GM18870 (cell line): ENCODE measurements around the gene GALT.

Experiments
- ATAC-seq: cut with Tn5 transposase; IDR thresholded peaks from one replicate; pipeline ENCODE4 v1.9.1; 2021; ENCODE audit warnings: moderate library complexity; ENCODE audit not compliant: unreplicated experiment

Gene GALT

DNA sequence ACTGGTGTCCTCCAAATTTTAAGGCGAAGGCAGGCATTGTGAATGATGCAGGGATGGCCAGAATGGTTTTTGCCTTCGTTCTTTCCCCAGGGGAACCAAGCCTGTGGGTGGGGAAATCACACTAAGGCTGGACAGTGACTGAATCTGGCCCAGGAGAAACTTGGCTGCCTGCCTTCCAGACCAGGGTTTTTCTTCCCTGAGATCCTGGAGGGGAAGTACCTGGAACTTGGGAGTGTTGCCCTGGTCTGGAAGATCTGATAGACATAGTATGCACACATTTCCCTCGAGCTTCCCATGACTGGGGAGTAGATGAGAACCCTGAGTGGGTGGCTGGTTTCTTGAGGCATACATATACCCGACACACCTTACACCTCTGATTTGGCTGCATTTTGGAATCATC lies 4.8 kb downstream of the GALT start:
- no peak for ATAC-seq

DNA sequence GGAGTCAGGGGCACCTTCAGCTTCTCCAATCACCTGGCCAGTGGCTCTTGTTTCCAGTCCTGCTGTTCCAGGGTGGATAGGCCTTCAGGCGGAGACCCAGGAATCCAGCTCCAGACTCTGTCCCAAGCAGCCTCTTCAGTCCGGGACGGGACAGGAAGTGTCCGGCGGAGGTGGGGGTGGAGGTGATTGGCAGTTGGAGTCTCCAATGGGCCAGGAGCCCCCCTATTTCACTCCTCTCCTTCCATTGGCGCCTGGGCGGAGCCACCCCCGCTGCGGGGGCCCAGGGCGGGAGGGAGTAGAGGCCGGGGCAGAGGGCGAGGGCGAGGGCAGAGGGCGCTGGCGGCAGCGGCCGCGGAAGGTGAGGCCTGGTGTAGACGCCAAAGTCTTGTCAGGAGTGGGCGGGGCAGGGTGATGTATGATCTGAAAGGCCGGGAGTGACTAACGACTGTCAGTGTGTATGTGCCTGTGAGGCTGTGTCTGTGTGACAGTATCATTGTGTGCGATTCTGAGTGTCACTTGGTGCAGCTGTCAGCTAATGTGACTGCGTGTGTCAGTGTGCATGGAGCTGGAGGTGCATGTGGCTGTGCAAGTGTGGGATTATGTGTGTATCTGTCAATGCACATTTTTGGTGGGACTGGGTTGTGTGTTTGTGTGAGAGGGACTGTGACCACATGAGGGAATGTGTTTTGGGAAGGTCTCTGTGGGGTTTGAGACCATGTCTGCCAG lies 5.6 kb downstream of the GALT start, which contains the start of gene IL11RA:
IL11RA (plus strand) TSS at position 310 of the 726 bp plus-strand sequence. CDS start 3,033 bp downstream, outside the sequence.
- ATAC-seq, result no peak

DNA sequence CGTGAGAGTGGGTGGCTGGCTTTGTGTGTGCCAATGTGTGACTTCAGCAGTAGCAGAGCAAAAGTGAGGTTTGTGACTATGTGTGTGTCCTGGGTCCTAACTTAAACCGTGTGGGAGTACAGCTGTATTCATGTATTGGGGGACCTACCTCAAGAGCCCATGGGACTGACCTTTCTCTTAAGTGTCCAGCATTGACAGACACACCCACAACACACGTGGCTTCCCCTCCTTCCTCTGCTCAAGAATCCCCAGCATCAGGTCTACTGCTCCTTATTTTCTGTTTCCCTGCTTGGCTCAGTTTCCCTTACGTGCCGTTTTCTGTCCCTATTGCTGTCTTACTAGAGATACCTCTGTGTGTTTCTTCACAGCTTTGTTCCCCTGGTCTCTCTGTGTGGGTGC lies 6.1 kb downstream of the GALT start:
- no peak for ATAC-seq

DNA sequence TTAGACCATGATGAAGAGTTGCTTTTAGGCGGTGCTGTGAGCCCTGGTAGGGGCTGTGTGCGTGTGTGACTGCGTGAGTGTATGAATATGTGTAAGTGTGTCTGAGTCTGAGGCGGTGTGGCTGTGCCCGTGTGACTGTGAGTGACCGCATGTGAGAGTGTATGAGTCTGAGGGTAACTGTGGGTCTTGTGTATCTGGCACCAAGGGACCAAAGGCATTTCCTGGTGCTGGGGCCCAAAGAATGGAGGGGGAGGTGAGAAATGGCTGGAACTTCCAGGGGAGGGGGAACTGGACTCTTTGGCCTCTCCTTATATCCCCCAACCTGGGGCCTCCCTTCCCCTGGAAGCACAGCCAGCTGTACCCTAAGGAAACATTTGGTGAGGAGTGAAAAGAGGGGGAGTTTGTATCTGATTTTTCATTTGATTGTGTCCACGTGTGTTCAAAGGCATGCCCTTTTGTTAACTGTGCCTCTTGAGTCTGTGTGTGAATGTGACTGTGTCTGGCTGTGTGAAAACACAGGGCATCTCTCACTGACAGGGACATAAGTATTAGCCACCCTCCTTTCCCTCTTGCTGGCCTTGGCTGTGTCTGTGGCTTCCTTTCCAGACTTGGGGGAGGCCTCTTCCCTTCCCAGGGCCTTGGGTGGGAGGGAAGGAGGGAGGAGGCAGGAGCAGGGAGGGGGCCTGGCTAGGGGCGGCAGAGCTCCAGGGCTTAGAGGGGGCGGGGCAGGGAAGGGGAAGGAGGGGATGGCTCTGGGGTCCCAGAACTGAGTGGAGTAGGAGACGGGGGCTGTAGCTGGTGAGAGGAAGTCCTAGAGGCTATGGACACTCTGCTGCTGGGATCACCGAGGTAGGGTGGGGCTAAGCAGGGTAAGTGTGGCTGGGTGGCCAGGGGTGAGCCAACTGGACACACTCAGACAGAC lies 6.9 kb downstream of the GALT start:
- ATAC-seq, result no peak

DNA sequence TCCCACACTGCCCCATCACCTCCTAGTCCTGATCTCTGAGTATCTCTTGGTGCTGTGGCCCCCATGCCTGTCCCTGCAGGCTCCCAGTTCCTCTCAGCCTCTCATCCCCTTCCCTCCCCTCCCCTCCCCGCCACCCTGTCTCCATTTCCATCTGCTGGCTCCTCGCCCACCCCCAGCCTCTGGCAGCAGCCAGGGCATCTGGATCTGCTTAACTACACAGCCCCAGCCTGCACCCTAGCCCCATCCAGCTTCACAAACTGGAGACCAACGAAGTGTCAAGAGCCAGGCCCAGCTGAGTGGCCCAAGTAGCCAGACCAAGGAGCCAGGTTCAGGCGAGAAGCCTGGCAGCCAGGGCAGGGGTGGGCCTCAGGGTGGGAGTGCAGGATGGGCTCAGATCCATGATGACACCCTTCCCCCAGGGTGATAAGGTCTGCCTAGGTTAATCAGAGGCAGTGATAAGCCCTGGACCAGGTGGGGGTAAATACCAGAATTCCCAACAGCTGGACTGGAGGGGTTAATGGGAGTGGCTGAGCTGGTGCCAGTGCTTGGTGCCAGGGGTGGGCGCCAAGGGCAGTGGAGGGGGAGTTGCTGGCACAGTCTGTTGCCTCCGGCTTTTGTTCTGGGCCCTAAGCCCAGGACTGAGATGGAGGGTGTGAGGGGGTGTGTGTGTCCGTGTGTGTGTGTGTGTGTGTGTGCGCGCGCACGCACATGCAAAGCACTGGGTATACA lies 8.0 kb downstream of the GALT start:
- no peak for ATAC-seq

DNA sequence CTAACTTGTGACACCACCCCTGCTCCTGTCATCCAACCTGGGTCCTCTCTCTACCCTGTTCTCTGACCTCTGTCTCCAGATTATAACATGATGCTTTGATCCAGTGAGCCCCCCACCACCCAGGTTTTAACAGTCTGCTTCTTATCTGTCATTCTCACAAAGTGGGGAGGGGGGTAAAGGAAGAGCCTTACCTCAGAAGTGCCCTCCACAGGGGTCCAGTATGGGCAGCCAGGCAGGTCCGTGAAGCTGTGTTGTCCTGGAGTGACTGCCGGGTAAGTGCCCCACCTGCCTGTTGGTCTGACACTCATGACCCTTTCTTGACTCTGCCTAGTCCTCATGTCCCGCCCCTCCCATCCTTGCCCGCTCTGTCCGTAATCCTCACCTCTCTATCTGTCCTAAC lies 8.9 kb downstream of the GALT start:
- ATAC-seq, result no peak

DNA sequence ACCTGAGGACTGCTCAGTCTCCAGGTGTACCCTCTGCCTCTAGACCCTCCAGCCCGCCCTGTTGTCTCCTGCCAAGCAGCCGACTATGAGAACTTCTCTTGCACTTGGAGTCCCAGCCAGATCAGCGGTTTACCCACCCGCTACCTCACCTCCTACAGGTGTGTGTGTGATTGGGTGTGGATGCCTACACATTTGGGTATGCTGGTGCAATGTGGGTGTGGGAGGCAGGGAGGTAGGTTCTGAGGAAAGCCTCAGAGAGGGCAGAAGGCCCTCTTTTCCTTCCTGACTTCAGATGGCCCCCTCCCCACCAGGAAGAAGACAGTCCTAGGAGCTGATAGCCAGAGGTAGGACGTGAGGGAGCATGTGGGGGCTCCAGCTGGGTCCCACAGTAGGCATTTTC lies 10.5 kb downstream of the GALT start:
- ATAC-seq, result no peak

DNA sequence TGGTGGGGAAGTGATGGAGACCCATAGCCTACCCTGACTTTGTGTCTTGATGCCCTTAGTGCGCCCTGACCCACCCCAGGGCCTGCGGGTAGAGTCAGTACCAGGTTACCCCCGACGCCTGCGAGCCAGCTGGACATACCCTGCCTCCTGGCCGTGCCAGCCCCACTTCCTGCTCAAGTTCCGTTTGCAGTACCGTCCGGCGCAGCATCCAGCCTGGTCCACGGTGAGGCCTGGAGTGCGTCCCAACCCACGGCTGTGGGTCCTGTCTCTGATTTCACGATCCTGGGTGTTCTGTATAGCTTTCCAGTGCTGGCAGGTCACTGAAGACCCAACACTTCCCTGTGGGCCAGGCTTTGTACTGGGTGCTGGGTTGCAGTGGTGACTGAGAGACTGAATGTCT lies 12.0 kb downstream of the GALT start:
- no peak for ATAC-seq

DNA sequence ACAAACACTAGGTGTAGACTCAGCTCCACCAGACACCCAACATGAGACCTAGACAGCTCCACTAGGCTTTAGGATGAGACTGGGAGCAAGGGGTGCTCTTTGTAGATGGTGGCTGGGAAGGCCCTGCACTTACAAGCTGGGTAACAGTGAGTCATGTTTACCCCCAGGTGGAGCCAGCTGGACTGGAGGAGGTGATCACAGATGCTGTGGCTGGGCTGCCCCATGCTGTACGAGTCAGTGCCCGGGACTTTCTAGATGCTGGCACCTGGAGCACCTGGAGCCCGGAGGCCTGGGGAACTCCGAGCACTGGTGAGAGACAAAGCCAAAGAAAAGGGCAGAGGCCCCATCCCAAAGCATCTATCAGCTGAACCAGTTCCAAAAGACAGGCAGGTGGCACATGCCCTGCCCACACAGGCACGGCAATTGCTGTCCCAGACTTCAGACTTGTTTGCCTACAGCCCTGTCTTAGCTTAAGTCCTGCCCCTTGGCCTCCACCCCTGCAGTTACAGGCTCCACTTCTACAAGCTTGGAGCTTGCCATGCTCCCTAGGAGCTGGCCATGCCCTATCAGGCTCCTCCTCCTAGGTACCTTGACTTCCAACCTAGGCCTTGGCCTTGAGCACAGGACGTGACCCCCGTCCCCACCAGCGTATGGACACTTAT lies 13.2 kb downstream of the GALT start:
- ATAC-seq, result no peak

DNA sequence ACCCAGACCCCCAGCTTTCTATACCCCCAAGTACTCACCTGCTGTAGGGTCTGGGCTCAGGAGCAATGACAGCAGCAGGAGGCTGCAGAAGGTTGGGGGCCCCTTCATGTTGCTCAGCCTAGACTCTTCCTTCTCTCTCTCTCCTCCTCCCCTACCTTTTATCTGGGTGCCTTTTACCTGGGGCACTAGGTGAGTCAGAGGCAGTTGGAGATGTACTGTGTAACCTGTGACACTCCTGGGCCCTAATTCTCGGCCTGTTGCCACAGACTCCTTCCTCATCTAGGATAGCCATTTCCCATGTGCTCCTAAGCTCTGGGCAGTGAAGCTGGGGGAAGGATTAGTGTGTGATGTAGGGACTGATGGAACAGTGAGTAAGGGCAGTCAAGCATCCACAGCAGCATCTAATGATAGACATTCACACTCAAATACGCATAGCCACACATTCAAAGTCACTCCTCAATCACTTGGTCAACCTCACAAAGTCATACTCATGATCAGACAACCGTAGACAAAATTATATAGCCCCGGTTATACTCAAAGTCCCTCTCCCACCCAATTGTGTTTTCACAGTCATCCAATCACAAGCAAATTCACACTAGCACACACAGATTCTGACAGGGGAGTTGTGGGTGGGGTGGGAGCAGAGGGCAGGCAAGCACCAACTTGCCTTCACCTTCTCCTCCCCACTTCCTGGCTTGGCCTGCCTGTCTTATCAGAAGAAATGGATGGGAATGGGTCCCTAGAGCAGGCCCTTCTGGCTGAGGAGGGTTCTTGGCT lies 16.2 kb downstream of the GALT start, which contains the start of gene CCL27:
CCL27 (minus strand) TSS at position 132 of the 777 bp plus-strand sequence; CDS start at position 108, 24 bp downstream.
- ATAC-seq, result no peak

DNA sequence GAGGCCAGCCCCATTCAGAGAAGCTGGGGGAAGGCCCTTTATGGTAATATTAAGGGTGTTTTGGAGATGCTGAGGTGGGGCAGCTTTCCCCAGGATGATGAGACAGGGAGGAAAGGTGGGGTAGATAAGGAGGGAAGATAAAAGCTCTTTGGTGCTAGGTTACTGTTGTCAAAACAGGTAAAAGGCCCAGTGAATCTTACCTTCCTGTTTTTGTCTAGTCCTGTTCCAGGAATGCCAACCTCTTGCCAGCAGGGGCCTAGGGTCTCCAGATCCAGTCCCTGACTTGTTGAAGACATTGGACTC lies 16.8 kb downstream of the GALT start:
- no peak for ATAC-seq

DNA sequence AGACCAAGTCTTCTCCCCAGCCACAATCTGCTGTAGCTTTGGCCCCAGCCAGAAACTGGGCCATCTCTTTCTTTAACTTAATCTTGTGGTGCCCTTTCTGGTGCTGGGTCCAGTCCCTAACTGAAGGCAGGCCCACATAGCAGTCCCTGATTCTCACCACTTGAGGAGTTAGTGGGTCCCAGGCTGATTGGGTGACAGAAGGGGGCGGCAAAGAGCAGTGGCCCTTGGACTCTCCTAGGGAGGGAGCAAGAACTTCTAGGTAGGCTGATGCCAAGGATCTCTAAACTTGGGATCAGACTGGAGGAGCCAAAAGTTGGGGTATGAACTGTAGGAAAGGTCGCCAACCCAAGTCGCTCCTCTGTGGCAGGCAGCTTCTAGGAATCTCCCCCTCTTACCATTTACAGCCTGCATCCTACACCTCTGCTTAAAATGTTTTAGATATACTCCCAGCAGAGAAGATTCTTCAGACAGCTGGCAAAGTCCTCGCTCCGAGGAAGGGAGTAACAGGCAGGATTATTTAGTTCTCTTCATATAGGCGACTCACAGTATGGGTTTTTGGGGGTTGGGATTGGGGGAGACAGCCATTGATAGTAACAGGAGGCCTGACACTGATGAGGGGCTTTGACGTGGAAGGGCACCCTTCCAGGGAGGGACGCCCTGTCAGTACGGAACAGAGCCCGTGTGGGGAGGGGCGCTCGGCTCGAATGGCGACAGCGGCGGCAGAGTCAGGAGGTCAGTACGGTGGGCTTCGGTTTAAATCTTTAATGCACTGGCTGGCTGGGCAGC lies 18.0 kb downstream of the GALT start:
- no peak for ATAC-seq

DNA sequence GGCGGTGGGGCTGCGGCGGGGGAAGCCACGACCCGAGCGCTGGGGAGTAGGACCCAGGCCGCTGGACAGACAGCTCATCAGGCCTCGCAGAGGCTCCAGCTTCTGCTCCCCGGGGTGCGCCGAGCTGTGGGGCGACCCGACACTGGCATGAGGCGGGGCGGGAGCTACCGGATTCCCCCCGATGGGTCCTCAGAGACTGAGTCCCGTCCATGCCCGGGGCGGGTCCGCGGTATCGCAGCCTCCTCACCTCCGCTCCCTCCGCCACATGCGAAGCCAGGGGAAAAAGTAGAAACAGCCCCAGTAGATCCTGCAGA lies 18.5 kb downstream of the GALT start:
- no peak for ATAC-seq

DNA sequence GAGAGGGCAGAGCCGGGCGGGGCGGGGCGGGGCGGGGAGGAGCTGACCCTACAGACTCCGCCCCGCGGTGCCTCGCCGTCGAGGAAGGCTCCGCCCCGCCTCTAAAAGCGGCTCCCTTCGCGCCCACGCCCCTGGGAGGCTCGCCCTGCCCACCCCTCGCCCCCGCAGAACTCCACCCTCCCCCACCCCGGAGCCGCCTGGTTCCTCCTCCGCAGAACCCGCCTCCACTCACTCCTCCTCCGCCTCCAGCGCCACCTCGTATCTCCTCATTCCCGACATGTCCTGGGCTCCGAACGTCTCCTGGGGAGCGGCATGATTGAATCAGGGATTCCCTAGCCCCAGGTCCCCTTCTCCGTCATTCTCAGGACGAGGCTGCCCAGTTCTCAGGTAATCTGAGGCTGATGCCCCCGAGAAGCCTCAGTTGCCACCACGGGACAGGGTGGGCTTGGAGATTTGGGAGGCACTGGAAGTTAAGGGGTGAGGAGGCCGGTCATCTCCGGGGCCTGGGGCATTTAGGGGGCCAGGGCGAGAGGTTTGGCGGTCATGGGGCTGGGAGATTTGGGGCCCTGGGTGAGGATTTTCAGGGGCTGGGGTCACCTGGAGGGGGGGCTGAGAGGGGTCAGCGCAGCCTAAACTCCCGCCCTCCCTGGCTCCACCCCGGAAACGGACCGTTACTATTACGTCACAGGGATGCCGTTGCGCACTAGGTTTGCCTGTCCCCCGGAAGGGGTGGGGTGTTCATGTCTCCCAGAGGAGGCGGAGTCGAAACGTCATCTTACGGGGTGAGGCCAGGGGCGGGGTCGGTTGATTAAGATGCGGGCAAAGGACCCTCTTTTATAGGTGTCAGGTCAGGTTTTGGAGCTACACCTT lies 19.1 kb downstream of the GALT start:
- ATAC-seq, result no peak

DNA sequence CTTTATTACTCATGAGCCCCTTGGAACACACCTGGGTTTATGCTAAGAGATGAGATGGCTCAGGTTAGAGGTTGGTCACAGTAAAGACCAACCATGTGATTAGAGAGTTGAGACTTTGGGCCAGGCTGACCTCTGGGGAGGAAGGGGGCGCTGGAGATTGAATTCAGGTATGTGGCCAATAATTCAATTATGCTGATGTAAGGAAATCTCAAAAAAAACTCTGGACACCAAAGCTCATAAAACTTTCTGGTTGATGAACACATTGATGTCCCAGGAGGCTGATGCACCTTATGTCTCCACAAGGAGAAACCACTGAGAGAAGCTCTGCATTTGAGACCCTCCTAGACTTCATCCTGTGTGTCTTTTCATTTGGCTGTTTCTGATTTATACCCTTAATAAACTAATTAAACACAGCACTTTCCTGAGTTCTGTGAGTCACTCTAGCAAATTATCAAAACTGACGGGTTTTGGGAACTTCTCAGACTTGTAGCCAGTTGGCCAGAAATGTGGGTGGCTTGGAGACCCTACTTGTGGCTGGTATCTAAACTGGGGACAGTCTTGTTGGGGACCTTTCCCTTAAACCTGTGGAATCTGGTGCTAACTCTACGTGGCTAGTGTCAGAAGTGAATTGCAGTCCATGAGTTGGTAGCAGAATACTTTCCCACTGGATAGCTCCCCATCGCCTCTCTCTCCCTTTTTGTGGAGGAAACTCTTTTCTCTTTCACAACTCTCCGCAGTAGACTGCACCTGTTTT lies 23.5 kb downstream of the GALT start:
- ATAC-seq, result no peak

DNA sequence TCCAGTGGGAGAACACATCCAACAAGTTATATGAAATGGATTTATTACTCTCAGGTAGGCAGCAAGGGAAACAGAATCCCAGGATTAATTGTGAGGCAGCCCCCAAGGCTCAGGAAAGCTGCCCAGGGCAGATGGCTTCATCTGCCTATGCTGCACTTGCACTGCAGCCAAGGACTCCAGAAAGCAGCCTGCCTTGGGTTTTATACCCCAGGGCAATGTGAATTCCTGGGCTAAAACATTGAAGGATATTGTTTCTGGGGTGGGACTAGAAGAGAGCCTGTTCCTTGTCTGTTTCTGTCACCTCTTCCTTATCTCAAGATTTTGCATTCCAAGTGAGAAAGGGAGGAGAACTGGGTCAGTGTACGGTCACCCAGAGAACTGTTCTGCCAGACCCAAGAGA lies 24.8 kb downstream of the GALT start:
- no peak for ATAC-seq

DNA sequence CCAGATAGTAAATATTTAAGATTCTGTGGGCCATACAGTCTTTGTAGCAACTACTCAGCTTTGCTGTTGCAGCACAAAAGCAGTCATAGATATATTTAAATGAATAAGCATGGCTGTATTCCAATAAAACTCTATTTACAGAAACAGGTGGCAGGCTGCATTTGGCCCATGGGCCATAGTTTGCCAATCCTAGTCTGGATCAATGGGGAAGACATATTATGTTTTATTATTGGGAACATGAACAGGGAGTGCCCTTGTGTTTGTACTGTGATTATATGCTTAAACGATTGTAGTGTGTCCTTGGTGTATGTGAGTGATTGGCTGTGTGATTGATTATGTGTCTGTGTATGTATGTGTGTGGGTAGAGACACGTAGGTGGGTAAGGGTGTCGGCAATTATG lies 28.0 kb downstream of the GALT start:
- ATAC-seq, result no peak
